IMR-90 (cell line): ENCODE measurements around the gene ATP2A3. TPM values are rescaled to one million over a fixed set of nuclear protein-coding genes. Genes with fewer than 3 reads are reported as not detected.

Experiments
- ATAC-seq: fragments of 200-7000 bp; cut with Tn5 transposase; 2 replicates; pipeline ENCODE4 v1.9.1; 2020; ENCODE audit warnings: low read depth, mild to moderate bottlenecking, moderate library complexity
- BruUV-seq: library from RNA; stranded (reverse); fragments of 400-500 nt; replicated peaks from 2 replicates; lab custom pipeline; 2021; lab: Mats Ljungman, UMichigan
- CTCF ChIA-PET: fragments of 300-600 bp; formaldehyde crosslinking; extraction: SDS; loops from one replicate; lab custom pipeline; 2021; ENCODE audit warnings: antibody characterized with exemption; lab: Yijun Ruan, JAX
- POLR2A ChIA-PET: fragments of 300-600 bp; sonication (Branson Sonifier 250); formaldehyde crosslinking; loops from one replicate; lab custom pipeline; 2022; ENCODE audit warnings: antibody characterized with exemption; ENCODE audit not compliant: unreplicated experiment; lab: Charles Lee
- DNase-seq: peaks from one replicate; pipeline ENCODE4 v3.0.0; 2013
- H2AFZ ChIP-seq: replicated peaks from 2 replicates; pipeline ENCODE3; 2013; ENCODE audit warnings: low read length, mild to moderate bottlenecking; ENCODE audit not compliant: poor library complexity
- H2AK5ac ChIP-seq: 2 replicates; pipeline ENCODE4 v1.6.1; 2013; ENCODE audit warnings: low read depth, low read length, inconsistent platforms
- H2AK9ac ChIP-seq: replicated peaks from 2 replicates; pipeline ENCODE3; 2013; ENCODE audit warnings: mild to moderate bottlenecking, low read depth, low read length, moderate library complexity; ENCODE audit not compliant: poor library complexity
- H2BK120ac ChIP-seq: 2 replicates; pipeline ENCODE4 v1.6.1; 2013; ENCODE audit warnings: low read depth, low read length, inconsistent platforms
- H2BK15ac ChIP-seq: 3 replicates; pipeline ENCODE4 v1.6.1; 2013; ENCODE audit warnings: low read depth, low read length, inconsistent platforms
- H2BK20ac ChIP-seq: 2 replicates; pipeline ENCODE4 v1.6.1; 2013; ENCODE audit warnings: low read depth, mild to moderate bottlenecking, inconsistent platforms, low read length, moderate library complexity
- H2BK5ac ChIP-seq: 2 replicates; pipeline ENCODE4 v1.6.1; 2013; ENCODE audit warnings: mild to moderate bottlenecking, low read depth, low read length, inconsistent platforms; ENCODE audit not compliant: poor library complexity, severe bottlenecking
- H3K14ac ChIP-seq: replicated peaks from 2 replicates; pipeline ENCODE4 v1.6.1; 2013; ENCODE audit warnings: low read depth, low read length, inconsistent platforms
- H3K18ac ChIP-seq: 2 replicates; pipeline ENCODE4 v1.6.1; 2013; ENCODE audit warnings: low read depth, low read length, control low read depth
- H3K23ac ChIP-seq: 2 replicates; pipeline ENCODE4 v1.6.1; 2013; ENCODE audit warnings: low read depth, low read length, inconsistent platforms
- H3K27ac ChIP-seq: 2 replicates; pipeline ENCODE4 v1.5.1; 2013; ENCODE audit warnings: mild to moderate bottlenecking, control low read depth, low read length; ENCODE audit not compliant: insufficient read depth
- H3K27me3 ChIP-seq: 2 replicates; pipeline ENCODE4 v1.6.1; 2013; ENCODE audit warnings: low read length; ENCODE audit not compliant: control insufficient read depth, insufficient read depth
- H3K36me3 ChIP-seq: 2 replicates; pipeline ENCODE4 v1.6.1; 2013; ENCODE audit warnings: low read length, mixed read lengths; ENCODE audit not compliant: control insufficient read depth, insufficient read depth
- H3K4ac ChIP-seq: 2 replicates; pipeline ENCODE4 v1.6.1; 2013; ENCODE audit warnings: low read depth, low read length, inconsistent platforms
- H3K4me1 ChIP-seq: 2 replicates; pipeline ENCODE4 v1.6.1; 2013; ENCODE audit warnings: low read length, mixed read lengths; ENCODE audit not compliant: control insufficient read depth, insufficient read depth
- H3K4me2 ChIP-seq: 2 replicates; pipeline ENCODE4 v1.6.1; 2013; ENCODE audit warnings: low read depth, mild to moderate bottlenecking, control low read depth, low read length, moderate library complexity
- H3K4me3 ChIP-seq: 2 replicates; pipeline ENCODE4 v1.5.1; 2013; ENCODE audit warnings: low read depth, mild to moderate bottlenecking, control low read depth, low read length, moderate library complexity; ENCODE audit not compliant: insufficient read depth
- H3K56ac ChIP-seq: 2 replicates; pipeline ENCODE4 v1.6.1; 2013; ENCODE audit warnings: low read length, inconsistent platforms; ENCODE audit not compliant: insufficient read depth; ENCODE audit errors: extremely low read depth
- H3K79me1 ChIP-seq, 2 experiments: 2 replicates each; pipeline ENCODE4 v1.6.1; 2013; ENCODE audit warnings: low read length in 2 of 2, inconsistent platforms in 1 of 2, low read depth in 1 of 2
- H3K9ac ChIP-seq: 2 replicates; pipeline ENCODE4 v1.6.1; 2013; ENCODE audit warnings: low read depth, low read length, control low read depth
- H3K9me1 ChIP-seq: 2 replicates; pipeline ENCODE4 v1.6.1; 2013; ENCODE audit warnings: low read length, inconsistent platforms; ENCODE audit not compliant: insufficient read depth
- H3K9me3 ChIP-seq: 2 replicates; pipeline ENCODE4 v1.6.1; 2013; ENCODE audit warnings: low read length; ENCODE audit not compliant: control insufficient read depth, insufficient read depth
- H4K20me1 ChIP-seq: 2 replicates; pipeline ENCODE4 v1.6.1; 2013; ENCODE audit warnings: low read length, inconsistent platforms; ENCODE audit not compliant: insufficient read depth
- H4K5ac ChIP-seq: 2 replicates; pipeline ENCODE4 v1.6.1; 2013; ENCODE audit warnings: mild to moderate bottlenecking, low read depth, low read length, control low read depth
- H4K8ac ChIP-seq, 2 experiments: 2 replicates each; pipeline ENCODE4 v1.6.1; 2013; ENCODE audit warnings: low read depth in 2 of 2, low read length in 2 of 2, control low read depth in 1 of 2, inconsistent platforms in 1 of 2
- H4K91ac ChIP-seq: 2 replicates; pipeline ENCODE4 v1.6.1; 2013; ENCODE audit warnings: low read depth, low read length, inconsistent platforms; ENCODE audit not compliant: insufficient read depth
- BHLHE40 ChIP-seq: fragments of 150-350 bp; IDR thresholded peaks from 2 replicates; pipeline ENCODE4 v1.6.1; 2016; ENCODE audit warnings: mild to moderate bottlenecking, low read depth, low read length
- CEBPB ChIP-seq: IDR thresholded peaks from 2 replicates; pipeline ENCODE4 v1.6.1; 2012; ENCODE audit warnings: low read depth, low read length, improper control_type of control experiment
- CTCF ChIP-seq: conservative IDR thresholded peaks from 2 replicates; pipeline ENCODE4 v1.5.1; 2012; ENCODE audit warnings: mild to moderate bottlenecking, low read depth, low read length, improper control_type of control experiment
- ELK1 ChIP-seq: fragments of 150-350 bp; IDR thresholded peaks from 2 replicates; pipeline ENCODE4 v1.6.1; 2016; ENCODE audit warnings: low read depth, mild to moderate bottlenecking, low read length, moderate library complexity, borderline replicate concordance
- FOS ChIP-seq: fragments of 150-350 bp; IDR thresholded peaks from 2 replicates; pipeline ENCODE4 v1.6.1; 2016; ENCODE audit warnings: low read depth, low read length
- MAFK ChIP-seq: IDR thresholded peaks from 2 replicates; pipeline ENCODE4 v1.6.1; 2012; ENCODE audit warnings: low read depth, low read length, improper control_type of control experiment
- MAZ ChIP-seq: IDR thresholded peaks from 2 replicates; pipeline ENCODE4 v1.6.1; 2012; ENCODE audit warnings: low read depth, mild to moderate bottlenecking, low read length, improper control_type of control experiment, moderate library complexity, borderline replicate concordance
- MXI1 ChIP-seq: IDR thresholded peaks from 2 replicates; pipeline ENCODE4 v1.6.1; 2012; ENCODE audit warnings: low read depth, mild to moderate bottlenecking, low read length, moderate library complexity, borderline replicate concordance
- NFE2L2 ChIP-seq: fragments of 150-350 bp; IDR thresholded peaks from 2 replicates; pipeline ENCODE4 v1.6.1; 2016; ENCODE audit warnings: low read depth, mild to moderate bottlenecking, low read length
- POLR2A ChIP-seq: IDR thresholded peaks from 2 replicates; pipeline ENCODE4 v1.6.1; 2012; ENCODE audit warnings: mild to moderate bottlenecking, low read depth, low read length
- RAD21 ChIP-seq: IDR thresholded peaks from 2 replicates; pipeline ENCODE4 v1.6.1; 2012; ENCODE audit warnings: low read length, improper control_type of control experiment
- RCOR1 ChIP-seq: IDR thresholded peaks from 2 replicates; pipeline ENCODE4 v1.6.1; 2012; ENCODE audit warnings: mild to moderate bottlenecking, low read length, improper control_type of control experiment; ENCODE audit not compliant: insufficient replicate concordance
- RFX5 ChIP-seq: IDR thresholded peaks from 2 replicates; pipeline ENCODE4 v1.8.0; 2012; ENCODE audit warnings: low read depth, mild to moderate bottlenecking, low read length, moderate library complexity
- SMC3 ChIP-seq: fragments of 150-350 bp; IDR thresholded peaks from 2 replicates; pipeline ENCODE4 v1.6.1; 2016; ENCODE audit warnings: low read depth, mild to moderate bottlenecking, antibody characterized with exemption, low read length, moderate library complexity
- USF2 ChIP-seq: fragments of 150-350 bp; IDR thresholded peaks from 2 replicates; pipeline ENCODE4 v1.6.1; 2017; ENCODE audit warnings: mild to moderate bottlenecking, antibody characterized with exemption, low read length, low read depth
- WGBS, 2 experiments: methylation state at CpG; one replicate each; pipeline versions ENCODE4 v1.1.5 to v1.1.7; 2013; ENCODE audit warnings: missing lambda C conversion rate in 2 of 2; ENCODE audit not compliant: insufficient read length in 1 of 2; ENCODE audit errors: extremely low coverage in 2 of 2; 5-methylcytosine and 5-hydroxymethylcytosine counted together
- dilution Hi-C: fragments of 300-500 bp; cut with HindIII; formaldehyde crosslinking; loops from one replicate; pipeline ENCODE4 v1.14.3; 2018; ENCODE audit warnings: low sequenced_read_pairs; ENCODE audit not compliant: unreplicated experiment
- in situ Hi-C: fragments of 300-500 bp; cut with MboI; formaldehyde crosslinking; loops from 3 replicates; pipeline ENCODE4 v1.14.3; 2019; ENCODE audit warnings: low sequenced_read_pairs, inconsistent platforms, mixed read lengths
- intact Hi-C: fragments of 100-400 bp; cut with micrococcal nuclease; formaldehyde crosslinking; loops from 2 replicates; pipeline ENCODE4 v1.10.0; 2022
- polyA plus RNA-seq, 3 experiments: library from polyadenylated mRNA; depleted of rRNA; stranded (reverse); fragments of >200 nt; gene quantifications; 2 replicates each; pipeline ENCODE4 v1.2.3, GENCODE V29; 2012; ENCODE audit warnings: low replicate concordance in 1 of 3
- total RNA-seq: library from RNA; depleted of rRNA; stranded (reverse); fragments of >200 nt; gene quantifications from 2 replicates; pipeline ENCODE4 v1.2.3, GENCODE V29; 2012

Gene ATP2A3
- total and polyA plus RNA-seq, 2 of the 4 experiments (the other 2 are of a cell fraction), result 0.18 to 0.63 TPM

GRCh38 chr17:3921502-3922319, 42.5 kb downstream of the ATP2A3 start:
- H3K56ac ChIP-seq, result no peak overlapping the region
- no peaks in the 10 kb centered on the region for H3K79me1 ChIP-seq
- 73% methylated on average over 7 of the region's 27 CpGs; no CpG with 5 or more reads in 1 of the 2 experiments for WGBS, 2 experiments
- intact Hi-C loops (no loop called here), dilution Hi-C loops (no loop called here), in situ Hi-C loops (no loop called here)
- H4K91ac ChIP-seq, result no peak overlapping the region
- no peak overlapping the region for H3K27ac ChIP-seq
- no peaks in the 10 kb centered on the region for H3K9me3 ChIP-seq
- no peak overlapping the region for H3K14ac ChIP-seq
- no peaks in the 10 kb centered on the region for H3K36me3 ChIP-seq
- H2BK120ac ChIP-seq, result no peak overlapping the region
- H3K18ac ChIP-seq, result no peak overlapping the region
- H3K4ac ChIP-seq, result no peak overlapping the region
- H2AFZ ChIP-seq, result no peak overlapping the region
- ChIA-PET POLR2A (no interaction called here), CTCF (no interaction called here)
- no peak overlapping the region for H3K9ac ChIP-seq
- H3K23ac ChIP-seq, result no peak overlapping the region
- H3K27me3 ChIP-seq, result peaks cover 4% of the 10 kb centered on the region; the same call in 1 of the 2 replicates
- no peak overlapping the region for H2BK5ac ChIP-seq
- peak overlapping the region; percentile 85 for H2AK9ac ChIP-seq
- no peak overlapping the region for H3K4me3 ChIP-seq
- no peaks in the 10 kb centered on the region for H4K20me1 ChIP-seq
- no peak overlapping the region for H4K8ac ChIP-seq
- ATAC-seq (no peak), DNase-seq (no peak)
- H3K4me1 ChIP-seq, result peaks cover 8% of the 10 kb centered on the region; the same call in 1 of the 2 replicates
- no peaks in the 10 kb centered on the region for H3K9me1 ChIP-seq
- no peak overlapping the region for H4K5ac ChIP-seq
- H2BK20ac ChIP-seq, result no peak overlapping the region
- H2AK5ac ChIP-seq, result no peak overlapping the region
- no peak overlapping the region for H2BK15ac ChIP-seq
- no peak overlapping the region for H3K4me2 ChIP-seq
- no TSS peak for BruUV-seq
- TF ChIP-seq BHLHE40, result no peak
- TF ChIP-seq RCOR1, result no peak
- no peak for TF ChIP-seq RAD21
- no peak for TF ChIP-seq MXI1
- TF ChIP-seq FOS, result no peak
- TF ChIP-seq MAZ, result no peak
- TF ChIP-seq RFX5, result no peak
- TF ChIP-seq SMC3, result no peak
- no peak for TF ChIP-seq MAFK
- TF ChIP-seq NFE2L2, result no peak
- TF ChIP-seq CTCF, result no peak
- TF ChIP-seq CEBPB, result no peak
- TF ChIP-seq POLR2A, result no peak
- no peak for TF ChIP-seq USF2
- no peak for TF ChIP-seq ELK1
